HEK293 (cell line): ENCODE measurements around the gene ERGIC1.

Experiments
- CTCF ChIP-seq: fragments of 450-650 bp; formaldehyde crosslinking; IDR thresholded peaks from 2 replicates; pipeline ENCODE4 v1.5.1; 2016; ENCODE audit warnings: missing biosample characterization, missing genetic modification characterization
- YY1 ChIP-seq: fragments of 450-650 bp; formaldehyde crosslinking; IDR thresholded peaks from 2 replicates; pipeline ENCODE4 v1.5.1; 2018; ENCODE audit warnings: missing biosample characterization, missing genetic modification characterization
- ZBTB11 ChIP-seq: fragments of 450-650 bp; formaldehyde crosslinking; conservative IDR thresholded peaks from 2 replicates; pipeline ENCODE4 v1.5.1; 2016; ENCODE audit warnings: low read depth, missing biosample characterization, missing genetic modification characterization
- ZBTB44 ChIP-seq: fragments of 450-650 bp; IDR thresholded peaks from 2 replicates; pipeline ENCODE4 v1.5.1; 2018; ENCODE audit warnings: missing biosample characterization, mild to moderate bottlenecking, missing genetic modification characterization
- ZNF23 ChIP-seq: fragments of 450-650 bp; formaldehyde crosslinking; IDR thresholded peaks from 2 replicates; pipeline ENCODE4 v1.5.1; 2016; ENCODE audit warnings: missing biosample characterization, missing genetic modification characterization, borderline replicate concordance
- ZNF274 ChIP-seq, 2 experiments: fragments of 200-500 bp in 1 of 2; fragments of 450-650 bp in 1 of 2; sonication (Bioruptor generic) in 1 of 2; formaldehyde crosslinking in 1 of 2; IDR thresholded peaks; 2 replicates each; pipeline versions ENCODE4 v1.5.1 to v1.6.1; 2014 to 2016; ENCODE audit warnings: borderline replicate concordance in 1 of 2, inconsistent platforms in 1 of 2, low read length in 1 of 2, missing biosample characterization in 1 of 2, missing genetic modification characterization in 1 of 2
- ZNF571 ChIP-seq: fragments of 450-650 bp; formaldehyde crosslinking; IDR thresholded peaks from 2 replicates; pipeline ENCODE4 v1.5.0; 2017; ENCODE audit warnings: missing biosample characterization, missing genetic modification characterization
- ZSCAN23 ChIP-seq: fragments of 450-650 bp; formaldehyde crosslinking; IDR thresholded peaks from 2 replicates; pipeline ENCODE4 v1.5.1; 2016; ENCODE audit warnings: missing biosample characterization, missing genetic modification characterization

GRCh38 chr5:172898218-172898842 is 64.3 kb downstream of the ERGIC1 start:
- no peak for TF ChIP-seq ZNF274 (IDR thresholded peaks at IDR 0.05; ENCODE audit: low read length)
- no peak for TF ChIP-seq ZNF274 (tag by site-specific recombination; IDR thresholded peaks at IDR 0.05; ENCODE audit: borderline replicate concordance)
- TF ChIP-seq CTCF (tag by site-specific recombination), result no peak
- TF ChIP-seq ZNF571, result no peak
- TF ChIP-seq ZBTB11 (tag by site-specific recombination), result no peak
- no peak for TF ChIP-seq ZNF23 (tag by site-specific recombination)
- no peak for TF ChIP-seq ZBTB44
- no peak for TF ChIP-seq ZSCAN23 (tag by site-specific recombination)
- no peak for TF ChIP-seq YY1 (tag by site-specific recombination)
